SK-N-SH treated with all-trans-retinoic acid at 6 μM for 48 hours (cell line): ENCODE measurements around the gene KIAA1755.

Source experiments
- ATAC-seq: fragments of 200-7000 bp; cut with Tn5 transposase; 3 replicates; pipeline ENCODE4 v1.9.1; 2020; ENCODE audit warnings: mild to moderate bottlenecking, moderate library complexity
- BACH2 ChIP-seq: fragments of 250-450 bp; sonication (Bioruptor Pico); IDR thresholded peaks from 2 replicates; pipeline ENCODE4 v1.9.0; 2021; ENCODE audit warnings: mild to moderate bottlenecking, borderline replicate concordance
- CSDC2 ChIP-seq: fragments of 250-450 bp; sonication (Bioruptor Pico); IDR thresholded peaks from 2 replicates; pipeline ENCODE4 v1.5.0; 2020; ENCODE audit warnings: mild to moderate bottlenecking, moderate library complexity
- CSRNP3 ChIP-seq: fragments of 250-450 bp; sonication (Bioruptor Pico); IDR thresholded peaks from 2 replicates; pipeline ENCODE4 v1.5.1; 2021; ENCODE audit warnings: mild to moderate bottlenecking, moderate library complexity
- ESRRG ChIP-seq: fragments of 250-450 bp; sonication (Bioruptor Pico); IDR thresholded peaks from 2 replicates; pipeline ENCODE4 v1.6.1; 2021; ENCODE audit warnings: mild to moderate bottlenecking
- GLIS3 ChIP-seq: fragments of 250-450 bp; sonication (Bioruptor Pico); IDR thresholded peaks from 2 replicates; pipeline ENCODE4 v1.5.0; 2020; ENCODE audit warnings: mild to moderate bottlenecking, moderate library complexity
- PATZ1 ChIP-seq: fragments of 250-450 bp; sonication (Bioruptor Pico); IDR thresholded peaks from 2 replicates; pipeline ENCODE4 v1.8.0; 2020; ENCODE audit warnings: mild to moderate bottlenecking, moderate library complexity, borderline replicate concordance
- POU6F1 ChIP-seq: fragments of 250-450 bp; sonication (Bioruptor Pico); IDR thresholded peaks from 2 replicates; pipeline ENCODE4 v1.8.0; 2021; ENCODE audit warnings: low read depth, mild to moderate bottlenecking, moderate library complexity, borderline replicate concordance
- PPARA ChIP-seq: fragments of 250-450 bp; sonication (Bioruptor Pico); IDR thresholded peaks from 2 replicates; pipeline ENCODE4 v1.5.0; 2020; ENCODE audit warnings: mild to moderate bottlenecking, borderline replicate concordance
- RARB ChIP-seq: fragments of 250-450 bp; sonication (Bioruptor Pico); IDR thresholded peaks from 2 replicates; pipeline ENCODE4 v1.8.0; 2021; ENCODE audit warnings: mild to moderate bottlenecking, moderate library complexity
- SNAI2 ChIP-seq: fragments of 250-450 bp; sonication (Bioruptor Pico); IDR thresholded peaks from 2 replicates; pipeline ENCODE4 v1.5.0; 2020; ENCODE audit warnings: mild to moderate bottlenecking, moderate library complexity
- TCF4 ChIP-seq: fragments of 250-450 bp; sonication (Bioruptor Pico); IDR thresholded peaks from 2 replicates; pipeline ENCODE4 v1.8.0; 2021; ENCODE audit warnings: mild to moderate bottlenecking, moderate library complexity, borderline replicate concordance
- TOX ChIP-seq: fragments of 250-450 bp; sonication (Bioruptor Pico); IDR thresholded peaks from 2 replicates; pipeline ENCODE4 v1.8.0; 2021; ENCODE audit warnings: mild to moderate bottlenecking, moderate library complexity, borderline replicate concordance
- ZC3H10 ChIP-seq: fragments of 250-450 bp; sonication (Bioruptor Pico); IDR thresholded peaks from 2 replicates; pipeline ENCODE4 v1.5.1; 2021; ENCODE audit warnings: mild to moderate bottlenecking, moderate library complexity
- ZFP3 ChIP-seq: fragments of 250-450 bp; sonication (Bioruptor Pico); IDR thresholded peaks from 2 replicates; pipeline ENCODE4 v1.5.0; 2020; ENCODE audit warnings: mild to moderate bottlenecking, moderate library complexity
- ZFP30 ChIP-seq: fragments of 450-650 bp; formaldehyde crosslinking; IDR thresholded peaks from 2 replicates; pipeline ENCODE4 v1.5.0; 2022; ENCODE audit warnings: mild to moderate bottlenecking, moderate library complexity
- ZNF565 ChIP-seq: fragments of 450-650 bp; formaldehyde crosslinking; conservative IDR thresholded peaks from 2 replicates; pipeline ENCODE4 v1.5.0; 2020; ENCODE audit warnings: low read depth, mild to moderate bottlenecking, moderate library complexity
- ZNF8 ChIP-seq: fragments of 450-650 bp; formaldehyde crosslinking; IDR thresholded peaks from 2 replicates; pipeline ENCODE4 v1.5.0; 2020; ENCODE audit warnings: mild to moderate bottlenecking, moderate library complexity
- TF ChIP-seq, protein P1 (sequence below): fragments of 250-450 bp; sonication (Bioruptor Pico); IDR thresholded peaks from 2 replicates; pipeline ENCODE4 v1.5.0; 2020; ENCODE audit warnings: mild to moderate bottlenecking, moderate library complexity
- TF ChIP-seq, protein P2 (sequence below): fragments of 250-450 bp; sonication (Bioruptor Pico); IDR thresholded peaks from 2 replicates; pipeline ENCODE4 v1.5.1; 2020; ENCODE audit warnings: low read depth, mild to moderate bottlenecking, moderate library complexity

KIAA1755 gene

DNA sequence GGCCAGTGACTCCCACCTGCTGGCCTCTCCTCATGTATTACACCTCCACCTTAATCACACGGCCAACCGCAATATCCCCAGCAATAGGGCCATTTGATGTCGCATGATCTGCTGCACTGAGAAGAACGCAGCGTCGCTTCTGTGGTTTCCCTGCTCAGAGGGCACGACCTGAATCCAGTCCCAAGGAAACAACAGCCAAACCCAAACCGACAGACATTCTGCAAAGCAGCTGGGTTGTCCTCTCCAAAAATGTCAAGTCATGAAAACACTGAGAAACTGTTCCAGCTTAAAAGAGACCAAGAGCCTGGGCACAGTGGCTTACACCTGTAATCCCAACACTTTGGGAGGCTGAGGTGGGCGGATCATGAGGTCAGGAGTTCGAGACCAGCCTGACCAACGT lies 35.9 kb upstream of the KIAA1755 start (continued):
- TF ChIP-seq, protein P1, sequence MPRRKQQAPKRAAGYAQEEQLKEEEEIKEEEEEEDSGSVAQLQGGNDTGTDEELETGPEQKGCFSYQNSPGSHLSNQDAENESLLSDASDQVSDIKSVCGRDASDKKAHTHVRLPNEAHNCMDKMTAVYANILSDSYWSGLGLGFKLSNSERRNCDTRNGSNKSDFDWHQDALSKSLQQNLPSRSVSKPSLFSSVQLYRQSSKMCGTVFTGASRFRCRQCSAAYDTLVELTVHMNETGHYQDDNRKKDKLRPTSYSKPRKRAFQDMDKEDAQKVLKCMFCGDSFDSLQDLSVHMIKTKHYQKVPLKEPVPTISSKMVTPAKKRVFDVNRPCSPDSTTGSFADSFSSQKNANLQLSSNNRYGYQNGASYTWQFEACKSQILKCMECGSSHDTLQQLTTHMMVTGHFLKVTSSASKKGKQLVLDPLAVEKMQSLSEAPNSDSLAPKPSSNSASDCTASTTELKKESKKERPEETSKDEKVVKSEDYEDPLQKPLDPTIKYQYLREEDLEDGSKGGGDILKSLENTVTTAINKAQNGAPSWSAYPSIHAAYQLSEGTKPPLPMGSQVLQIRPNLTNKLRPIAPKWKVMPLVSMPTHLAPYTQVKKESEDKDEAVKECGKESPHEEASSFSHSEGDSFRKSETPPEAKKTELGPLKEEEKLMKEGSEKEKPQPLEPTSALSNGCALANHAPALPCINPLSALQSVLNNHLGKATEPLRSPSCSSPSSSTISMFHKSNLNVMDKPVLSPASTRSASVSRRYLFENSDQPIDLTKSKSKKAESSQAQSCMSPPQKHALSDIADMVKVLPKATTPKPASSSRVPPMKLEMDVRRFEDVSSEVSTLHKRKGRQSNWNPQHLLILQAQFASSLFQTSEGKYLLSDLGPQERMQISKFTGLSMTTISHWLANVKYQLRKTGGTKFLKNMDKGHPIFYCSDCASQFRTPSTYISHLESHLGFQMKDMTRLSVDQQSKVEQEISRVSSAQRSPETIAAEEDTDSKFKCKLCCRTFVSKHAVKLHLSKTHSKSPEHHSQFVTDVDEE (CRISPR knock-in tag), result no peak

- TF ChIP-seq, protein P2, sequence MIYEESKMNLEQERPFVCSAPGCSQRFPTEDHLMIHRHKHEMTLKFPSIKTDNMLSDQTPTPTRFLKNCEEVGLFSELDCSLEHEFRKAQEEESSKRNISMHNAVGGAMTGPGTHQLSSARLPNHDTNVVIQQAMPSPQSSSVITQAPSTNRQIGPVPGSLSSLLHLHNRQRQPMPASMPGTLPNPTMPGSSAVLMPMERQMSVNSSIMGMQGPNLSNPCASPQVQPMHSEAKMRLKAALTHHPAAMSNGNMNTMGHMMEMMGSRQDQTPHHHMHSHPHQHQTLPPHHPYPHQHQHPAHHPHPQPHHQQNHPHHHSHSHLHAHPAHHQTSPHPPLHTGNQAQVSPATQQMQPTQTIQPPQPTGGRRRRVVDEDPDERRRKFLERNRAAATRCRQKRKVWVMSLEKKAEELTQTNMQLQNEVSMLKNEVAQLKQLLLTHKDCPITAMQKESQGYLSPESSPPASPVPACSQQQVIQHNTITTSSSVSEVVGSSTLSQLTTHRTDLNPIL (CRISPR knock-in tag), result no peak
- TF ChIP-seq RARB (CRISPR knock-in tag) (no peak), GLIS3 (CRISPR knock-in tag) (no peak), PATZ1 (CRISPR knock-in tag) (no peak), BACH2 (CRISPR knock-in tag) (no peak), ZFP3 (CRISPR knock-in tag) (no peak), TCF4 (CRISPR knock-in tag) (no peak), PPARA (no peak), CSRNP3 (CRISPR knock-in tag) (no peak), CSDC2 (no peak), ESRRG (CRISPR knock-in tag) (no peak), ZFP30 (CRISPR knock-in tag) (no peak), ZC3H10 (CRISPR knock-in tag) (no peak), TOX (CRISPR knock-in tag) (no peak), ZNF565 (CRISPR knock-in tag) (no peak), POU6F1 (CRISPR knock-in tag) (no peak), ZNF8 (CRISPR knock-in tag) (no peak), SNAI2 (no peak)
- TF ChIP-seq, protein P1 (CRISPR knock-in tag), result no peak
- no peak for ATAC-seq
These were observed 35.3 kb upstream of the KIAA1755 start for GRCh38 chr20:38295811-38296210.
